ENCODE results near the gene RAPGEF1.
"Not testable (repeated sequence)": the region's sequence is repeated elsewhere in the genome, so short reads cannot be mapped to it uniquely, and the experiment has no call there.

Gene RAPGEF1

DNA sequence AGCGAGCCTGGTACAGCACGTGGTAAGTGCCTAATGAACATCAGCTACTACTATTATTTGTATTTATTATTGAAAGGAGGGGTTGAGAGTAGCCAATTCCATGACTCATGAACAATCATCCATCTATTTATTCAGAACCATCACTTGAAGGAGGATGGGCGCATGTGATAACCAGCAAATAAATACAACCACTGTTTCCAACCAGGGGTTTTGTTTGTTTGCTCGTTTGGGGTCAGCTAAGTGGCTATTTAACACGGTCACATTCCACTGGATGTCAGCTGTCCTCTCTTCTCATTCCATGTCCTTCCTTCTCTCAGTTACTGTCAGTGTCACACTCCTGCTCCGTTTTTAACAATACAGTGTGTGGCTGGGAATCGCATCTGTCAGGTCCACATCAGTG is 8.6 kb downstream of the RAPGEF1 start:
- DNase-seq (ENCODE audit: low read depth), result no peak

DNA sequence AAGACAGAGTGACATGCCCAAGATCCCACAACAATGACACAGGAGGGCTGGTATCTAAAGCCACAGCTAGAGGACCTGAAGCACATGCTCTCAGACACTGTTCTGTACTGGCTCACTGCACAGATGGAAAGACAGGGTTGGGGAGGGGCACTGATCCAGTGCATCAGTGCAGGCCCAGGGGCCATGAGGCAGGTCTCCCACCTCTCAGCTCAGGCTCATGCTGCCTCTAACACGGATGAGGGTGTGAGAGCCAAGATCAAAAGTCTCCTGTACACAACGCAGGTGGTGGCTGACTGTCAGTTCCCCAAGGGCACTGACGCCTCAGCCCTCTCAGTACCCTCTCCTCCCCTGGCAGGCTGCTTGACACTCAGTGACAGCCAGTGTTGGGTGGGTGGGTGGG is 10.9 kb downstream of the RAPGEF1 start:
- DNase-seq (ENCODE audit: low read depth), result no peak

DNA sequence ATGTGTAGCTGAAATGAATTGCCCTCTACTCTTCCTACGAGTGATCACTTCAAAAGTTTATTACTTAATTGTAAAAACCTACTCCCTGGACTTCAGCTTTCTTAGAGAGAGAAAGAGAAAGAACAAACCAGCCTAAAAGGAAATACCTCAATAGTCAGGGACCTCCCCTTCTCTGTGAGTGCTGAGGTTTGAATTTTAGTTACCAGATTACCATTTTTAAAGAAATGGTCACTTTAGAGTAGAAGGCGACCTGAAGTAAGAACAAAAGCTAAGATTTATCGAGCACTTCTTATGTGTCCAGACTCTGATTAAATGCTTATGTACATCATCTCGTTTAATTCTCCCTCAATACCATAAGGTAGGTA is 11.3 kb downstream of the RAPGEF1 start:
- DNase-seq (ENCODE audit: low read depth), result no peak

DNA sequence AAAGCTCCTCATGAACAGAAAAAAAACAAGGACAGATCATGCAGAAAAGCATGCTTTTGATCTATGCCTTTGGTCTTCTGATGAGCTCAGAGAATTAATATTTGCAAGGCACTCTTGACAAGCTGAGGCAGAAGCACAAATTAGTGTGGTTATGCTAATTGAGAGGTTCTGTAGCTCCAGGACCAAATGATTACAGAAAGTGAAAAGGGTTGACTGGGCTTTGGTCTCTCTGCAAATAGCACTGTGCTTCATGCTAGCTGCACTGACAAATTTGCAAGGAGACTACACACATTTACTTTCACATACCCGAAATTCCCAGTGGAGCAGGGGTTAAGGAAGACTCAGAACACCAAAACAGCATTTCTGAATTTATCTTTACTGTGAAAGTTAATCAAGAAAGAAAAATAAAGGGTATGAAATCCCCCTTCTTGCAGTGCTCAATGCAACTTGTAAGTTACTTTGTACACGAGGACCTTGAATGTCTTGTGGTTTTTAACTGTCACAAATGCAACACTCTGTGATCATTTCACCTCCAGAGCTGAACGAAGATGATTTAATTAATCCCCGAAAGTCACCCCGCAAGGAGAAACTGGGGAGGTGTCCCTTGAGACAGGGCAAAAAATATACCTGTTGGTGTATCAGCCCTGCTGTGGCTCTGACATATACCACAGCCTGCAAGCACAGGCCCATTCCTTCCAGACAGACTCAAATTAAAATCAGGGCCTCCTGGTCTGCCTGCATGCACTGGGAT is 11.9 kb downstream of the RAPGEF1 start:
- no peak for DNase-seq (ENCODE audit: low read depth)

DNA sequence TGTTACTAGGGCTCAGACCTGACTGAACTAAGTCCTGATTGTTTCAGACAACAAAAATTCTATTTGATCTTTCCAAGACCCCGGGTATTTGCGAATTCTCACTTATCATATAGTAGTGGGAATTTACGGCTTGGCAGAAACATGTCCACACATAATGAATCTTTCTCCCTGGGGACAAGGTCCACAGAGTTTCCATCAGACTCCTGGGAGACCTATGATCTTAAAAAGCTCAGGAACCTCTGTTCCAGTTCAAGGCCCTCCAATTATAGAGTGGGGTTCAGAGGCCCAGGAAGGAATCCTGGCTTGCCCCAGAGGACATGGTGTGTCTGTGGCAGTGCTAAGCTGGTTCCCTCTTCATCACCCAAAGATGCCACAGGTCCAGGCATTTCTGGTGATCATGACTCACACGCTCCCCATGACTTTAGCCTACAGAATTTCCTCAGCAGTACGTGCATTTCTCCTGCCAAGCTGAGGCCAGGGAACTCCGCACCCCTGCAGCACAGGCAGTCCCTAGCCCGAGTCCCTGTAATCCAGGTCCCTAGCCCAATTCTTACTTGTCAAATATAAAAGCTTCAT is 12.6 kb downstream of the RAPGEF1 start:
- no peak for DNase-seq (ENCODE audit: low read depth)

DNA sequence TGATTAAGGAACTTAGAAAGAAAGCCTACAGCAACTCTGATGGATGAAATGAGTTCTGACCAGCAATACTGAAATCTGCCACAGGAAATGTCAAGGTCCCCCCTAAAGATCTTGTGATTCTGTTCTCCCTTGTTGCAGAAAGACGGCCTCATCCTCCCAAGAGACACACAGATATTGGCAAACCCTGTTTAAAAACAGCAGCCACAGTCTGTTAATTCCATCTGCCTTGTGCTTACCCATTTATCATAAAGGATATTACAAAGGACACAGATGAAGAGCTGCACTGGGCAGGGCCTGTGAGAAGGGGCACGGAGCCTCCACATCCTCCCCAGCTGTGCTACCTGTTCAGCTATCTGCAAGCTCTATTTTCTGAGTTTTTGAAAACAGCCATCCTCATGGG is 15.2 kb downstream of the RAPGEF1 start:
- no peak for DNase-seq (ENCODE audit: low read depth)

DNA sequence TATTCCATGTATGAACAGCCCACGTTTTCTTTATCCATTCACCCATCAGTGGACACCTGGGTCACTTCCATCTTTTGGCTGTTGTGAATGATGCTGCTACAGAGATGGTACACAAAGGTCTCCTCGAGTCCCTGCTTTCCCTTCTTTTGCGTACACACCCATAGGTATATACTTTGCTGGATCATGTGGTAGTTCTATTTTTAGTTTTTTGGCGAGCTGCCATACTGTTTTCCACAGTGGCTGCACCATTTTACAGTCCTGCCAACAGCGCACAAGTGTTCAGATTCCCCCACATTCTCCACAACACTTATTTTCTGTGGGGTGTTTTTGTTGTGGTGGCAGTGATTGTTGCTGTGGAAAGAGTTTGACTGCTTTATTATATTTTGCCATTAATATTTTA is 16.2 kb downstream of the RAPGEF1 start:
- DNase-seq (ENCODE audit: low read depth), result no peak

DNA sequence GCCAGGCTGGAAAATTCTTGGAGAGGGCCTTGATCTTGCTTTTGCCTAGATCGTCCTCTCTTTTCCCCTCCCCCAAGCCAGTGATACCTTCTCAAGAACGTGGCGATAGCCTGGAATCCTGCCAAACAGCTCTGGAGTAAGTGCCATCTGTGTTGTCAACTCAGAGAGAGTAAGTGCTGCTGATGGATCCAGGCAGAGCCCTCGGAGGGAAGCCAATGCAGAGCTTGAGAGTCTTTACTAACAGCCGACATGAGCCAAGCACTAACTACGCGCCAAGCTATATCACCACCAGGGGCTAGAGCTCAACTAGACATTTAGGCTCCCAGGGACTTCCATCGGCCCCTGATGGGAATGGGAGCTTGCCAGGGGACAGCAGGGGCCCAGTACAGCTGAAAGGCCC is 17.6 kb downstream of the RAPGEF1 start:
- DNase-seq (ENCODE audit: low read depth), result no peak

DNA sequence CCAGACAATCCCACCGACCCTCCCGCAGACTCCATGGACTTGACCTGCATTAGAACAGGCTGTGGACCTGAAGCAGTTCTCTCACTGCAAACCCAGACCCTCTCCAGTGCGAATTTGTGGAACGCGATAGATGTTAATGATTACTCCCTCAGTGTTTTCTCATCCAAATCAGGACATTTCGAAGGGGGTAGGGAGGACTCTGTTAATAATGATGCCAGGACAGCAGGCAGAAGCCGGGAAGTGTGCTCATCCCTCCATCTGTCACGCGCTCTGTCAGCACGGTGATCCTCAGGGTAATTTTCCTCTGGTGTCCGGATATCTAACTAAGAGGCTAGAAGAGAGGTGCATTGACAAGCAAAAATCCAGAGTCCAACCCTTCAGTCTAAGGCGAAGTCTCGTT is 18.8 kb downstream of the RAPGEF1 start:
- no peak for DNase-seq (ENCODE audit: low read depth)

DNA sequence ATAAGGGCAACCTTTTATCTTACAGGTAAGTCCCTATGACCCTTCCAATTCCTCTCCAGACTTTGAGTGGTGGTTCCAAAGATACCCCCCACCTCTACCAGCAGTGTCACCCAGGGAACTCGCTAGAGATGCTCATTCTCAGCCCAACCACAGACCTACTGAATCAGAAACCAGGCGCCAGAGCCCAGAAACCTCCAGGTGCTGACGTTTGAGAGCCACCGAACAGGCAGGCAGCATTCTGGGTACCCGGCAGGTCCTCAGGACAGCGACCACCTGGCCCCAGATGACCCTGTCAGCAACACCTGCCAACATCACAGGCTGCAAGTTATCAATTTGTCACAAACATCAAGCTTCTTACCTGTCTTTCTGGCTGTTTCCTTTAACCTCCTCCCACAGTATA is 19.5 kb downstream of the RAPGEF1 start:
- no peak for DNase-seq (ENCODE audit: low read depth)

DNA sequence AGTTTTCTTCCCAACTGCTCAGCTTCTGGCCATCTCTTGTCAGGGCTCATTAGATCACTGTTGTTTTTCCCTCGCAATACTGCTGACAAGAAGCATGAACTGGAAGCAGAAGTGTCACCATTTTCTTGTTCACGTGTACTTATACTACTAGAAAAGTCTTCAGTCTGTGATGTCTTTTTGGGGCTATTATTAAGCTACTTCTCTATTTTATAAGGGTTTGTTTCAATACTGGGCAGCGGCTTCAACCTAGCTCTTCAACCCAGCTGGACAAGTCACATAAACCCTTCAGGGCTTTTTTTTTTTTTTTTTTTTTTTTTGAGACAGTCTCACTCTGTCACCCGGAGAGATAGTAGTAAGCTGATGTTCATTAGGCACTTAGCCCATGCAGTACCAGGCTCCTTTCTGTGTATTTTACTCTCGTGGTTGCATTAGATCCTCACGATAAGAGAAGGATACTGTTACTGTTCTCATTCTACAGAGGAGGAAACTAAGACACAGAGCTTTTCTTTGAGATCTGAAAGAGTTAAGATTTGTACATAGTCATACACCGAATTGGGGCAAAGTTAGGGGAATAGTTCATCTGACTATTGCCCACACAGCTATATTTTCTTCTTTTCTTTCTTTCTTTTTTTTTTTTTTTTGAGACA is 20.5 kb downstream of the RAPGEF1 start:
- no peak for DNase-seq (ENCODE audit: low read depth)

DNA sequence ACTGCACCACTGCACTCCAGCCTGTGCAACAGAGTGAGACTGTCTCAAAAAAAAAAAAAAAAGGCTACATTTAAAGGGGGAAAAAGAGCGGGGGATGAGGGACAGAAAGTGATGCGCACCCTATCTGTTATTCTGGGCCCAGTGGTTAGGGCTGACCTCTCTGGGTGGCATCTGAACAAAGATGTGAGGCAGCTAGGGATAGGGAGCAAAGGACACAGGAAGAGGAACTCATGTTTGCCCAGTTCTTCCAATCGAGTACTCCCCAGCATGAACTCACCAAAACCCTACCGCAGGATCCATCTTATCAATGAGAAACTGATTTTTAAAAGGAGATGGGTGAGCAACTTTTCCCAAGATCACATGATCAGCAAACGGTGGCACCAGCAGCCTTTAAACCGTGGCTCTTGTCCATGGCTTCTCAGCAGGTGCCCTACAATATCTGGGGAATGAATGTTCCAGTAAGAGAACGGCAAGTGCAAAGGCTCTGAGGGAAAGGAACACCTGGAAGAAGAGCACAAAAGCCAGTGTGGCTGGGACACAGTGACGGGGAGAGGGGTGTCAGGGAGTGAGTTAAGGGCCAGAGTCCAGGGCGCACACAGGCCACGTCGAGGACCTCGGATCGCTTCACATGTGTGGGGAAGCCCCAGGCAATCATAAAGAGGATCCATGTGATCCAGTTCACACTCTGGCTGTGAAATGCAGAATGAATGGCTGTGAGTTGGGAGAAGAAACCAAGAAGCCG is 22.0 kb downstream of the RAPGEF1 start:
- DNase-seq (ENCODE audit: low read depth), result no peak

DNA sequence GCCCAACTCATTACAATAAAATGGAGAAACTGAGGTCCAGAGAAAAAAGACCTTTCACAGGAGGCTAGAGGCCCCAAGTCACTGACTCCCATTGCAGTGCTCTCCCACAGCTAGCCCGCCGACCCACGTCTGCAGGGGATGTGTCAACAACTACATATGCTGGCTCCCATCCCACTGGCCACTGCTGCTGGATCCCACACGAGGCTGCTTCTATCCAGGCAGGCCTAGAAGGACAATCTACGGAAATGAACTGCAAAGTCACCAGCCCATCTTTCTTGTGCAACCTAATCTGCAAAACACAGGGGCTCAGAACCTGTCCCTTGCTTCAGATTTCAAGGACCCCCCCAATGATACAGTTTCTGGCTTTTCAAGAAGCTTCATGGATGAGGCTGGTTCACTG is 24.0 kb downstream of the RAPGEF1 start:
- no peak for DNase-seq (ENCODE audit: low read depth)

DNA sequence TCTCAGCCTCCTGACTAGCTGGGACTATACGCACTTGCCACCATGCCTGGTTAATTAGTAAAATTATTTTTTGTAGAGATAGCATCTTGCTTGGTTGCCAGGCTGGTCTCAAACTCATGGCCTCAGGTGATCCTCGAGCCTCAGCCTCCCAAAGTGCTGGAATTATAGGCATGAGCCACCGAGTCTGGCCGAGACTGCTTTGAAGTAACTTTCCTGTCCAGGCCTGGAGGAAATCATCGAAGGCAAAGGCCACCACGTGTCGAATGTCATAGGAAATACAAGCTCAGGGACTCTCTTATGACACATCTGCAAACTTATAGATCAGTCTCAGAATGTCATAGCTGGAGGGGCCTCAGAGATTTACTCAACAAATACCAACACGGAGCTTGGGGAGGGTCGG is 25.1 kb downstream of the RAPGEF1 start:
- DNase-seq (ENCODE audit: low read depth), result no peak

DNA sequence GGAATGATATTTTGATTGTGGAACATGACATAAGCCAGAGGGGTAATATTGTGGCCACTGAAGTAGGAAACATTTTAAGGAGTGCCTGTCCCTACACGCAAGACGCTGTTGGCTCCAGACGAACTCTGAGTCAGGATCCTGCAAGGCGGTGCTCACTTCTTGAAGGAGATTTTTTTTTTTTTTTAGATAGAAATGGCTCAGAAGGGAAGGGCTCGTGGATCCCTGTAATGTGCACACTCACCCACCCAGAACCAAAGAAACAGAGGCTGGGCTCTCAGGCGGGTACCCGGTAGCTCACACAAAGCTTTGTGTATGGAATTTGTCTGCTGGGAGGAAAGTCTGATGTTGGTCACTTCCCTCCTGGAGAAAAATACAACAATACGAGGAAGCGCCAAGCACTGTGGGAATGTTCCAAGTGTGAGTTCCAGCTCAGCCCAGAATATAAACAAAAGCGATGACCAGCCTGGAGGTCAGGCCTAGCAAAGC is 25.7 kb downstream of the RAPGEF1 start:
- peak; percentile 53 for DNase-seq (ENCODE audit: low read depth)

DNA sequence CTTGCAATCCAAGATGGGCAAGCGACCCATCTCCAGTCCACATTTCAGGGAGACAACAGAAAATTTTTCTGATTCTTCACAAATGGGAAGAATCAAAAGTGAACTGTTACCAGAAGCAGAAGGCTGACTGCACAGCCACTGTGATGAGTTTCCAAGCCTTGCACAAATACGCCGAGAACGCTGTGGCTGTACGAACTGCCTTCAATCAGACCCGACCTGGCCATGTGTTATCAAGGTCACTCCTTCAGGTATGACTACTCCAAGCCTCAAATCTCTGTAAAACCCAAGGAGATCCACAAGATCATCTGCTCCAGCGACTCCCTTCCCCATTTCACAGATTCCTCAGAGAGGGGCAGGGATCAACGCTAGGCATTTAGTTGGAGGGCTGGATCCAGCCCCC is 26.9 kb downstream of the RAPGEF1 start:
- no peak for DNase-seq (ENCODE audit: low read depth)

DNA sequence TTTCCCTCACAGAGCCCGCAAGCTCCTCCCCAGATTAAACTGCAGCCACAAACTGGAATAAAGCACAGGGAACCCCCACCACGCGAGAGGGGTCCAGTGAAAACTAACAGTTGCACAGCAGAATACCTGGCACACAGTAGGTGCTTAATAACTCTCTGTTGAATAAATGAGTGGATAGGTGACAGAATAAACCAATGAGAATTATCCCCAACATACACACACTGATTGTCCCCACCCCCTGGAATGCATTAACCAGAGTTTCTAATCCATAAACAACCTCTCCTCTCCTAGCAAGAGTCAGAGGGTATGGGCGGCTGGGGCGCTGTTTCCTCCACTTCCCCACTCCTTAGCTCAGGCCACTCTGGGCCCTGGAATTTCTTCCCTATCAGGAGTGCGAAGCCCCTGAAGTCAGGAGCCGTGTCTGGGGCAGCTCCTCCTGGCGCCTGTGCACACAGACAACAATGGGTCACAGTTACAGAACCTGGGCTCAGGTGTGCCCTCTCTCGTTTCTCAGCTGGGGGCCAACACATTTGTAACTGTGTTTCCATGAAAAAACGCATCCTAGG is 27.6 kb downstream of the RAPGEF1 start:
- DNase-seq (ENCODE audit: low read depth), result no peak

DNA sequence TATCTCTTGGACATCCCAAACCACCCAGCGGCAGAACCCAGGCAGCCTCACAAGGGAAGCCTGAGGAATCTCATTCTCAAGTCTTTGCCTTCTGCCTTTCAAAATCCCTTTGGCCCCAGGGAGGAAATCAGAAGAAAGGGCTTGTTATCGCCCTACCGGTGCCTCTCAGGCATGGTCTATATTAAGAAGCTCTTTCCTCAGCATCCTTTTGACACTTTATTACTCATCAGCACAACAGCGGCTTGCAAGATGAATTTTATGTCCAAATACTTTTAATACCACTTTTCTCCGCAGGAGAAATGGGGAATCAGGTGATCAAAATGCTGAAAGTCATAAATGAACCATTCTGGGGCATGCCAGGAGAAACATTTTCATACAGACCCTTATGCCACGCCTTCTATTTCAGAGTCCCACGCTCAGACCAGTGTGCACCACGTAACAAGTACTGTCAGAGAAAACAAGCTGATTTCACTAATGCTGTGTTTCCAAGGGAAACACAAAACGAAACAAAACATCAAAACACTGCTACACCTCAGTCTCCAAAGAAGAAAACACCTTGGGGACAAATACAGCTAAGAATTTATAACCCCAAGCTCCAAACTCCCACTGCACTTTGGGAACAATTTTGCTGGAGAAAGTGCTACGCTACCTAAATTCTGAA is 30.0 kb downstream of the RAPGEF1 start:
- no peak for DNase-seq (ENCODE audit: low read depth)

DNA sequence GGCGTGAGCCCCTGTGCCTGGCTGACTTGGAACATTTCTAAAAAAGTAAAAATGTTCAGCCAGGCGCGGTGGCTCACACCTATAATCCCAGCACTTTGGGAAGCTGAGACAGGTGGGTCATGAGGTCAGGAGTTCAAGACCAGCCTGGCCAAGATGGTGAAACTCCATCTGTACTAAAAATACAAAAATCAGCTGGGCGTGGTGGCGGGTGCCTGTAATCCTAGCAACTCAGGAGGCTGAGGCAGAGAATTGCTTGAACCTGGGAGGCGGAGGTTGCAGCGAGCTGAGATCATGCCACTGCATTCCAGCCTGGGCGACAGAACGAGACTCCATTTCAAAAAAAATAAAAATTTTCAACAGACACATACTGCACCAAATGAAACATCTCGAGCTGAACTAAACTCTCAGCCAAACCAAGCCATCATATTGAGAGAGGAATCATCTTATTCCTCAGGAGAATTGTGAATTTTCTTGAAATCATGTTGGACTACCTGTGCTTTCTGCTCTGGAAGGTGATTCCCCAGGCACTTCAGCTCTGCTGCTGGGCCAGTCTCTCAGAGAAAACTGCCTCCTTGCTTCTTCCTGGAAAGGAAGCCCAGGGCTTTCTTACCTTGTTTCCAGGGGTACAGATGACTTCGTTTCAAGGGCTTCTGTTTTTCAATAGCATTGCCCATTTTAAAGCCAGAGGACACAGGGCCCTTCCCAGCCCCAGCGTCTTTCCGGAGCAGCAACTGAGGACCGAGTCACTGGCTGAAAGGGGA is 30.7 kb downstream of the RAPGEF1 start:
- DNase-seq (ENCODE audit: low read depth), result not testable (repeated sequence)

DNA sequence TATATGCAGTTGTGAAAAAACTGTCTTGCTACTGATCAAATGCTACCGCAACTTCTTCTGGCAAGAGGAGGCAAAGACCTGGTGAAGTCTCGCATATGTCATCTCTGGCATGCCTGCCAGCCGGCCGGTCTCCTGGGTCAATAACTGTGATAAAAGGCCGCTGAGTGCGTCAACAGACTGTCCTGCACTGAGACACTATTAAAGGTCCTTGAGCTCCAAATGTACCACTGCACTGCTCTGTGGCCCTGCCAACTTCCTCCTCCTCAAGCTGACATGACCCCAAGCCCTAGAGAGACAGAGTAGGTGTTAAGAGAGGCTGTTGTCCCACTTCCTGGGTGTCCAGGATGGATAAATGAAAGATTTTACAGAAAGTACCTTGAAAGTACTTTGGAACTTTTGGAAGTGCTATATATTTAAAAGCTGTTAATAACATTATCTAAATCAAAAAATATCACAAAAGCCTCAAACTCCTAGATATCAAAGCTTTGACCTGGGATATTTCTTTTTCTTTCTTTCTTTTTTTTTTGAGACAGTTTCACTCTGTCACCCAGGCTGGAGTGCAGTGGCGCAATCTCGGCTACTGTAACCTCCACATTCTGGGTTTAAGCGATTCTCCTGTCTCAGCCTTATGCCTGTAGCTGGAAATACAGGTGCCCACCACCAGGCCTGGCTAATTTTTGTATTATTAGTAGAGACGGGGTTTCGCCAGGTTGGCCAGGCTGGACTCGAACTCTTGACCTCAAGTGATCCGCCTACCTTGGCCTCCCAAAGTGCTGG is 31.5 kb downstream of the RAPGEF1 start:
- DNase-seq (ENCODE audit: low read depth), result no peak

Data from fibroblast of the conjunctiva (primary cell).